ENCODE measurements around the gene FAM222A. TPM values are rescaled to one million over a fixed set of nuclear protein-coding genes. Genes with fewer than 3 reads are reported as not detected.

Gene FAM222A
- total RNA-seq, 1 experiment from 2014 or later: 5.5 TPM

GRCh38 chr12:109728921-109729320 is 15.3 kb downstream of the FAM222A start:
- peaks cover 2% of the 10 kb centered on the region for H3K4me1 ChIP-seq (ENCODE audit: insufficient read depth, low read length, poor library complexity, severe bottlenecking)
- no peak for DNase-seq (ENCODE audit: low spot score)
- no peak for TF ChIP-seq CTCF (conservative IDR thresholded peaks at IDR 0.05; ENCODE audit: low read depth, low read length)
- no peak for TF ChIP-seq EZH2 (IDR thresholded peaks at IDR 0.05; ENCODE audit: borderline replicate concordance, low read depth, low read length, poor library complexity, severe bottlenecking)
- no peaks in the 10 kb centered on the region for H3K27me3 ChIP-seq (replicated peaks; ENCODE audit: insufficient read depth, low read depth, low read length, poor library complexity)
- CTCF ChIA-PET: no interaction called here
- BruUV-seq (replicated peaks): no TSS peak
- no peaks in the 10 kb centered on the region for H3K36me3 ChIP-seq (ENCODE audit: insufficient read depth, low read length, poor library complexity, severe bottlenecking)
- H3K27ac ChIP-seq (ENCODE audit: low read depth, low read length, poor library complexity, severe bottlenecking): no peak overlapping the region
- H3K4me3 ChIP-seq (ENCODE audit: low read depth, low read length, poor library complexity, severe bottlenecking): no peak overlapping the region
- intact Hi-C loops (cut with micrococcal nuclease; ENCODE audit: unreplicated experiment): no loop called here
- POLR2A ChIA-PET (ENCODE audit: low non-redundant PET): no interaction called here
- H3K9me3 ChIP-seq (ENCODE audit: low read depth, low read length, poor library complexity, severe bottlenecking): no peaks in the 10 kb centered on the region

- TF ChIP-seq EZH2 (IDR thresholded peaks at IDR 0.05; ENCODE audit: borderline replicate concordance, low read depth, low read length, poor library complexity, severe bottlenecking): no peak
- TF ChIP-seq CTCF (conservative IDR thresholded peaks at IDR 0.05; ENCODE audit: low read depth, low read length): no peak
- Histone ChIP-seq H3K4me3 (ENCODE audit: low read depth, low read length, poor library complexity, severe bottlenecking) (no peak overlapping the region), H3K36me3 (ENCODE audit: insufficient read depth, low read length, poor library complexity, severe bottlenecking) (no peaks in the 10 kb centered on the region), H3K9me3 (ENCODE audit: low read depth, low read length, poor library complexity, severe bottlenecking) (no peaks in the 10 kb centered on the region), H3K27ac (ENCODE audit: low read depth, low read length, poor library complexity, severe bottlenecking) (no peak overlapping the region), H3K4me1 (ENCODE audit: insufficient read depth, low read length, poor library complexity, severe bottlenecking) (peaks cover 6% of the 10 kb centered on the region), H3K27me3 (replicated peaks; ENCODE audit: insufficient read depth, low read depth, low read length, poor library complexity) (no peaks in the 10 kb centered on the region)
- no TSS peak for BruUV-seq (replicated peaks)
- ChIA-PET CTCF (no interaction called here), POLR2A (ENCODE audit: low non-redundant PET) (no interaction called here)
- intact Hi-C loops (cut with micrococcal nuclease; ENCODE audit: unreplicated experiment): no loop called here
- no peak for DNase-seq (ENCODE audit: low spot score)
These were observed 15.8 kb downstream of the FAM222A start for GRCh38 chr12:109729371-109729781.

- no peak for TF ChIP-seq CTCF (conservative IDR thresholded peaks at IDR 0.05; ENCODE audit: low read depth, low read length)
- no peak for TF ChIP-seq EZH2 (IDR thresholded peaks at IDR 0.05; ENCODE audit: borderline replicate concordance, low read depth, low read length, poor library complexity, severe bottlenecking)
- no peak for DNase-seq (ENCODE audit: low spot score)
- no peaks in the 10 kb centered on the region for H3K9me3 ChIP-seq (ENCODE audit: low read depth, low read length, poor library complexity, severe bottlenecking)
- intact Hi-C loops (cut with micrococcal nuclease; ENCODE audit: unreplicated experiment): no loop called here
- BruUV-seq (replicated peaks): no TSS peak
- no peaks in the 10 kb centered on the region for H3K36me3 ChIP-seq (ENCODE audit: insufficient read depth, low read length, poor library complexity, severe bottlenecking)
- H3K4me1 ChIP-seq (ENCODE audit: insufficient read depth, low read length, poor library complexity, severe bottlenecking): peaks cover 8% of the 10 kb centered on the region
- no peak overlapping the region for H3K4me3 ChIP-seq (ENCODE audit: low read depth, low read length, poor library complexity, severe bottlenecking)
- CTCF ChIA-PET: no interaction called here
- H3K27ac ChIP-seq (ENCODE audit: low read depth, low read length, poor library complexity, severe bottlenecking): no peak overlapping the region
- POLR2A ChIA-PET (ENCODE audit: low non-redundant PET): no interaction called here
- H3K27me3 ChIP-seq (replicated peaks; ENCODE audit: insufficient read depth, low read depth, low read length, poor library complexity): no peaks in the 10 kb centered on the region
These were observed 16.2 kb downstream of the FAM222A start for GRCh38 chr12:109729801-109730200.
